Measurements from ENCODE around the gene KIF4B.
"Not testable (repeated sequence)": the region's sequence is repeated elsewhere in the genome, so short reads cannot be mapped to it uniquely, and the experiment has no call there.

DNA sequence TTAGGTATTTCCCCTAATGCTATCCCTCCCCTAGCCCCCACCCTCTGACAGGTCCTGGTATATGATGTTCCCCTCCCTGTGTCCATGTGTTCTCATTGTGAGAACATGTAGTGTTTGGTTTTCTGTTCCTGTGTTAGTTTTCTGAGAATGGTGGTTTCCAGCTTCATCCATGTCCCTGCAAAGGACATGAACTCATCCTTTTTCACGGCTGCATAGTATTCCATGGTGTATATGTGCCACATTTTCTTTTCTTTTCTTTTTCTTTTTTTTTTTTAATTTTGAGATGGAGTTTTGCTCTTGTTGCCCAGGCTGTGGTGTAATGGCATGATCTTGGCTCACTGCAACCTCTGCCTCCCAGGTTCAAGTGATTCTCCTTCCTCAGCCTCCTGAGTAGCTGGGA, 7.3 kb upstream of the KIF4B start:
- TF ChIP-seq CTCF, EP300 (IDR thresholded peaks at IDR 0.05): not testable (repeated sequence)

Data from tibial nerve (tissue), 4 donors.